A673 (cell line): ENCODE measurements around the gene SLC16A12. TPM values are rescaled to one million over a fixed set of nuclear protein-coding genes. Genes with fewer than 3 reads are reported as not detected.

ENCODE experiments used
- BruUV-seq: library from RNA; stranded (reverse); fragments of 400-500 nt; replicated peaks from 2 replicates; lab custom pipeline; 2021; lab: Mats Ljungman, UMichigan
- CTCF ChIA-PET: fragments of 300-600 bp; sonication (Branson Sonifier 250); formaldehyde crosslinking; loops from one replicate; lab custom pipeline; 2022; ENCODE audit warnings: antibody characterized with exemption; lab: Charles Lee
- POLR2A ChIA-PET: fragments of 300-600 bp; sonication (Branson Sonifier 250); formaldehyde crosslinking; loops from one replicate; lab custom pipeline; 2022; ENCODE audit warnings: antibody characterized with exemption; ENCODE audit not compliant: low non-redundant PET; lab: Charles Lee
- DNase-seq: peaks from one replicate; pipeline ENCODE4 v3.0.0-alpha.2; 2015; ENCODE audit warnings: low spot score
- H3K27ac ChIP-seq: fragments of 200-600 bp; sonication (generic); 2 replicates; pipeline ENCODE4 v1.5.1; 2016; ENCODE audit warnings: mixed run types, low read depth, mild to moderate bottlenecking, mixed read lengths, antibody characterized with exemption, low read length; ENCODE audit not compliant: poor library complexity, severe bottlenecking
- H3K27me3 ChIP-seq: fragments of 200-600 bp; sonication (generic); replicated peaks from 2 replicates; pipeline ENCODE4 v1.6.1; 2017; ENCODE audit warnings: mixed run types, low read depth, mild to moderate bottlenecking, mixed read lengths, antibody characterized with exemption, low read length; ENCODE audit not compliant: insufficient read depth, poor library complexity
- H3K36me3 ChIP-seq: fragments of 200-600 bp; sonication (generic); 2 replicates; pipeline ENCODE4 v1.6.1; 2016; ENCODE audit warnings: mixed run types, mild to moderate bottlenecking, mixed read lengths, antibody characterized with exemption, low read length; ENCODE audit not compliant: insufficient read depth, poor library complexity, severe bottlenecking
- H3K4me1 ChIP-seq: fragments of 200-600 bp; sonication (generic); 2 replicates; pipeline ENCODE4 v1.6.1; 2017; ENCODE audit warnings: mixed run types, mild to moderate bottlenecking, mixed read lengths, antibody characterized with exemption, low read length; ENCODE audit not compliant: insufficient read depth, poor library complexity, severe bottlenecking
- H3K4me3 ChIP-seq: fragments of 200-600 bp; sonication (generic); 2 replicates; pipeline ENCODE4 v1.5.1; 2016; ENCODE audit warnings: low read depth, mixed run types, mild to moderate bottlenecking, mixed read lengths, low read length; ENCODE audit not compliant: poor library complexity, severe bottlenecking
- H3K9me3 ChIP-seq: fragments of 200-600 bp; sonication (generic); 2 replicates; pipeline ENCODE4 v1.6.1; 2016; ENCODE audit warnings: mixed run types, low read depth, mild to moderate bottlenecking, mixed read lengths, antibody characterized with exemption, low read length; ENCODE audit not compliant: poor library complexity, severe bottlenecking
- CTCF ChIP-seq: fragments of 300-800, 200-600 bp; sonication (generic); conservative IDR thresholded peaks from 2 replicates; pipeline ENCODE4 v1.5.1; 2017; ENCODE audit warnings: low read depth, mild to moderate bottlenecking, antibody characterized with exemption, low read length, moderate library complexity, mixed read lengths
- EZH2 ChIP-seq: fragments of 200-600 bp; sonication (generic); IDR thresholded peaks from 2 replicates; pipeline ENCODE4 v1.6.1; 2017; ENCODE audit warnings: borderline replicate concordance, low read depth, mild to moderate bottlenecking, mixed read lengths, antibody characterized with exemption, low read length; ENCODE audit not compliant: poor library complexity, severe bottlenecking
- intact Hi-C: fragments of 100-400 bp; cut with micrococcal nuclease; formaldehyde crosslinking; loops from one replicate; pipeline ENCODE4 v1.10.0; 2022; ENCODE audit not compliant: unreplicated experiment
- total RNA-seq: library from RNA; stranded (reverse); gene quantifications from 2 replicates; pipeline ENCODE4 v1.2.3, GENCODE V29; 2021

SLC16A12 gene
- total RNA-seq, 1 experiment from 2014 or later = 0.54 TPM

- Histone ChIP-seq H3K9me3 (no peaks in the 10 kb centered on the region), H3K27me3 (no peaks in the 10 kb centered on the region), H3K36me3 (no peaks in the 10 kb centered on the region), H3K4me1 (no peaks in the 10 kb centered on the region), H3K27ac (no peak overlapping the region), H3K4me3 (no peak overlapping the region)
- POLR2A ChIA-PET = no interaction called here
- DNase-seq = no peak
- CTCF ChIA-PET = no interaction called here
- TF ChIP-seq EZH2 (no peak), CTCF (no peak)
- BruUV-seq = no TSS peak
- intact Hi-C loops = loop anchor here (5.0 kb wide), 1 partner anchor 346 kb away; no protein-coding TSS in a partner anchor
These were observed 27.9 kb upstream of the SLC16A12 start for GRCh38 chr10:89563311-89563710.

GRCh38 chr10:89556600-89556999, 21.2 kb upstream of the SLC16A12 start:
- no peak overlapping the region for H3K4me3 ChIP-seq
- no peak for DNase-seq
- CTCF ChIA-PET = no interaction called here
- no peaks in the 10 kb centered on the region for H3K9me3 ChIP-seq
- H3K4me1 ChIP-seq = no peaks in the 10 kb centered on the region
- no peak overlapping the region for H3K27ac ChIP-seq
- POLR2A ChIA-PET = no interaction called here
- no TSS peak for BruUV-seq
- intact Hi-C loops = no loop called here
- no peaks in the 10 kb centered on the region for H3K36me3 ChIP-seq
- TF ChIP-seq CTCF = no peak
- no peak for TF ChIP-seq EZH2
- H3K27me3 ChIP-seq = no peaks in the 10 kb centered on the region

- POLR2A ChIA-PET = no interaction called here
- H3K27me3 ChIP-seq = no peaks in the 10 kb centered on the region
- intact Hi-C loops = no loop called here
- H3K36me3 ChIP-seq = no peaks in the 10 kb centered on the region
- TF ChIP-seq EZH2 = no peak
- peak; percentile 44; the same call in 1 of the 2 replicates for TF ChIP-seq CTCF
- CTCF ChIA-PET = interaction anchor here (0.6 kb wide), 2 partner anchors 40 to 1837 kb away, joined by 3 to 15 read pairs; no protein-coding TSS in a partner anchor
- H3K27ac ChIP-seq = no peak overlapping the region
- H3K9me3 ChIP-seq = no peaks in the 10 kb centered on the region
- BruUV-seq = no TSS peak
- no peak overlapping the region for H3K4me3 ChIP-seq
- peak; percentile 34 for DNase-seq
- H3K4me1 ChIP-seq = no peaks in the 10 kb centered on the region
These were observed 20.5 kb upstream of the SLC16A12 start for GRCh38 chr10:89555688-89556445.
